ENCODE data around the gene ITPR3. TPM values are rescaled to one million over a fixed set of nuclear protein-coding genes. Genes with fewer than 3 reads are reported as not detected.

Gene ITPR3
- total RNA-seq, 4 donors from 2014 or later = 105 to 262 (median 124) TPM

GRCh38 chr6:33654831-33655554, 33.9 kb downstream of the ITPR3 start:
- in situ Hi-C loops (cut with MboI; ENCODE audit: low pct_ligation_motif_present in 1 of 4, low pct_unique_long_range_greater_than_20kb in 1 of 4, low sequenced_read_pairs in 3 of 4) = no loop called here
- no peaks in the 10 kb centered on the region for H3K36me3 ChIP-seq
- H3K9me3 ChIP-seq = no peaks in the 10 kb centered on the region
- intact Hi-C loops (cut with DNase I; ENCODE audit: low total_unique reads) = no loop called here
- no peak for DNase-seq
- no peaks in the 10 kb centered on the region for H3K27me3 ChIP-seq
- H3K27ac ChIP-seq = no peak overlapping the region
- no peak overlapping the region for H3K4me3 ChIP-seq
- no peak for TF ChIP-seq POLR2A (IDR thresholded peaks at IDR 0.05)
- no peak for TF ChIP-seq CTCF (IDR thresholded peaks at IDR 0.05)
- no peak for TF ChIP-seq EP300 (IDR thresholded peaks at IDR 0.05; ENCODE audit: low read depth)
- TF ChIP-seq POLR2AphosphoS5 (IDR thresholded peaks at IDR 0.05) = no peak
- WGBS, 2 donors (ENCODE audit: low coverage in 1 of 2) = 69% methylated on average over 5 of the region's 5 CpGs; no CpG with 5 or more reads in 1 of the 2 donors
- no peaks in the 10 kb centered on the region for H3K4me1 ChIP-seq

DNA sequence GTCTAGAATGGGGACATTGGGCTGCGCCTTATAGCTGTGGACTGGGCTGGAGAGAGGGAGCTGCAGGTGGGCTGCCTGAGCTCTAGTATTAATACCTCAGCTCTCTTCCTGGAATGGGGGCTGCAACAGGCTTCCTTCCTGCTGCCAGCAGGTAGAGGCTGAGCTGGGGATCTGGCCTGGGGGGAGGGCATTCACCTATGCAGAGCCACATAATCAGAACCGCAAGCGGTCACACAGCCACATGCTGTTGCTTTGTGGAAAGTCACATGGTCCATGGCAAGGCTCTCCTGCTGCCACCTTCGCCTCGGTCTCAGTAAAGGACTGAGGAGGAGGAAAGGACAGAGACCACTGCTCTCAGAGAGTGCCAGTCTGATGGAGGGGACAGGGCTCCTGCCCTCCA, 35.7 kb downstream of the ITPR3 start:
- intact Hi-C loops (cut with DNase I; ENCODE audit: low total_unique reads) = no loop called here
- TF ChIP-seq POLR2A (IDR thresholded peaks at IDR 0.05) (no peak), EP300 (IDR thresholded peaks at IDR 0.05; ENCODE audit: low read depth) (no peak), POLR2AphosphoS5 (IDR thresholded peaks at IDR 0.05) (no peak), CTCF (IDR thresholded peaks at IDR 0.05) (no peak)
- no peak for DNase-seq
- no peak overlapping the region for H3K27ac ChIP-seq
- no peaks in the 10 kb centered on the region for H3K9me3 ChIP-seq
- H3K4me1 ChIP-seq = no peaks in the 10 kb centered on the region
- 85% methylated on average over 5 of the region's 5 CpGs; no CpG with 5 or more reads in 1 of the 2 donors for WGBS, 2 donors (ENCODE audit: low coverage in 1 of 2)
- no peaks in the 10 kb centered on the region for H3K36me3 ChIP-seq
- no peaks in the 10 kb centered on the region for H3K27me3 ChIP-seq
- in situ Hi-C loops (cut with MboI; ENCODE audit: low pct_ligation_motif_present in 1 of 4, low pct_unique_long_range_greater_than_20kb in 1 of 4, low sequenced_read_pairs in 3 of 4) = no loop called here
- no peak overlapping the region for H3K4me3 ChIP-seq

DNA sequence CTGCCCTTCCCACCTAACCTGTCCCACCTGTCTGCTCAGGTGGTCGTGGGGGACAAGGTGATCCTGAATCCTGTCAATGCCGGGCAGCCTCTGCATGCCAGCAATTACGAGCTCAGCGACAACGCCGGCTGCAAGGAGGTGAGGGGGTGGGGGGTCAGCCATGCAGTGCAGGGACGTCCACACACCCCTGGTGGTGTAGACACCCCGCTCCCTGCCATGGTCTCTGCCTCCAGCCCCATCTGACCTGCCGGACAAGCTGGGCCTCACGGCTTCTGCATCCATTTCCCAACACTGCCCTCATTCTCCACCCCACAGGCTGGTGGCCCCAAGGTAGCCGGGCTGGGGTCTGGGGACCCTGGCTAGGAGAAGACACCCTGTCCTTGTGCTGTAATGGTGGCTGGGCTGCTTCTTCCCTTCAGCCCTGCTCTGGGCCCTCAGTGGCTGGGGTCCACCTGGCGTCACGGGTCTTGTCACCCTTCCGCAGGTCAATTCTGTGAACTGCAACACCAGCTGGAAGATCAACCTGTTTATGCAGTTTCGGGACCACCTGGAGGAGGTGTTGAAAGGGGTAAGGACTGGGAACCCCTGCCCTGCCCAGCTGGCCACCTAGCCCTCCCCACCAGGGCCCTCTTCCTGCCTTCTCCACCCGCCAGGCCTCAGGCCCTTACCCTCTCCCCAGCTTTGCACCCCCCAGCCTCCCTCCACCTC, 38.0 kb downstream of the ITPR3 start:
- in situ Hi-C loops (cut with MboI; ENCODE audit: low pct_ligation_motif_present in 1 of 4, low pct_unique_long_range_greater_than_20kb in 1 of 4, low sequenced_read_pairs in 3 of 4) (no loop called here), intact Hi-C loops (cut with DNase I; ENCODE audit: low total_unique reads) (no loop called here)
- Histone ChIP-seq H3K4me3 (no peak overlapping the region), H3K27ac (no peak overlapping the region), H3K9me3 (no peaks in the 10 kb centered on the region), H3K36me3 (no peaks in the 10 kb centered on the region), H3K4me1 (no peaks in the 10 kb centered on the region), H3K27me3 (no peaks in the 10 kb centered on the region)
- no peak for TF ChIP-seq CTCF (IDR thresholded peaks at IDR 0.05)
- TF ChIP-seq EP300 (IDR thresholded peaks at IDR 0.05; ENCODE audit: low read depth) = no peak
- TF ChIP-seq POLR2AphosphoS5 (IDR thresholded peaks at IDR 0.05) = no peak
- TF ChIP-seq POLR2A (IDR thresholded peaks at IDR 0.05) = no peak
- 90% methylated on average over 16 of the region's 16 CpGs; no CpG with 5 or more reads in 1 of the 2 donors for WGBS, 2 donors (ENCODE audit: low coverage in 1 of 2)
- no peak for DNase-seq

DNA sequence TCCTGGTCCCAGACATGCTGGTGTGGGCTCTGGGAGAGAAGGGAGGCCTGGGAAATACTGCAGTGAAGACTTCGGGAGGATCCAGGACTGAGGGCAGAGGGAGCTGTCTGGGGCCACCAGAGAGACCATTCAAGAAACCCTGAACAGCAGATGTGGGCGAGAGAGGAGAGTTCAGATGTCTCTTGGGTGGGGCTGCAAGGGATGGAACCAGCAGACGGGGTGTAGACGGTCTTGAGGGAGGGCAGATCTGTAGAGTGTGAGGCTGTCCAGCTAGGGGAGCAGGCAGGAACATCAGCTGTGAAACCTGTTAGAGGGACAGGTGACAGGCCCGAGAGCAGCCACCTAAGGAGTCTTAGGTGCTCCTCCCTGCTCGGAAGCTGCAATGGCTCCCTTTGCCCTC, 38.9 kb downstream of the ITPR3 start:
- intact Hi-C loops (cut with DNase I; ENCODE audit: low total_unique reads) = no loop called here
- Histone ChIP-seq H3K36me3 (no peaks in the 10 kb centered on the region), H3K9me3 (no peaks in the 10 kb centered on the region), H3K27ac (no peak overlapping the region), H3K4me1 (no peaks in the 10 kb centered on the region), H3K4me3 (no peak overlapping the region), H3K27me3 (no peaks in the 10 kb centered on the region)
- TF ChIP-seq CTCF (IDR thresholded peaks at IDR 0.05) (no peak), POLR2A (IDR thresholded peaks at IDR 0.05) (no peak)
- no peak for DNase-seq
- WGBS, 2 donors (ENCODE audit: low coverage in 1 of 2) = 90 to 100% methylated on average over 1 to 6 of the region's 6 CpGs
- in situ Hi-C loops (cut with MboI; ENCODE audit: low pct_ligation_motif_present in 1 of 4, low pct_unique_long_range_greater_than_20kb in 1 of 4, low sequenced_read_pairs in 3 of 4) = no loop called here

All from transverse colon (tissue), 4 donors.